HG03565 (cell line): Measurements from ENCODE around the gene ZNF579.
"Not testable (repeated sequence)": the region's sequence is repeated elsewhere in the genome, so short reads cannot be mapped to it uniquely, and the experiment has no call there.

Experiments used
- ATAC-seq: cut with Tn5 transposase; IDR thresholded peaks from one replicate; pipeline ENCODE4 v1.9.1; 2021; ENCODE audit warnings: mild to moderate bottlenecking, moderate library complexity; ENCODE audit not compliant: unreplicated experiment

ZNF579 gene

DNA sequence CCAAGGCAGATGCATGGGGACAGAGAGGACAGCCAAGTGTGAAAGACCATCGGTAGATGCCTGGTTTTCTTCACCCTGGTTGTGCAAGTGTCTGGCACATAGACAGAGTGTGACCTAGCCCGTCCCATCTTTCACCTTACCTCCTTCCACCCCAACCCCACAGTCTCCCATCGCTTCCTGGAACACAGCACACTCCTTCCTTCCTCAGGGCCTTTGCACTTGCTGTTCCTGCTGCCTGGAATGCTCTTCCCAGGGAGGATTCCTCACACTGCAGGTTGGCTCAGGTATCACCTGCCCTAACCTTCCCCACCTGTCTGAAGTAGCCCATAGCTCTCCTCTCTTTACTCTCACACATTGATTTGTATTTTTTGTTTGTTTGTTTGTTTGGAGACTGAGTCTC is 15.7 kb upstream of the ZNF579 start:
- ATAC-seq = no peak

DNA sequence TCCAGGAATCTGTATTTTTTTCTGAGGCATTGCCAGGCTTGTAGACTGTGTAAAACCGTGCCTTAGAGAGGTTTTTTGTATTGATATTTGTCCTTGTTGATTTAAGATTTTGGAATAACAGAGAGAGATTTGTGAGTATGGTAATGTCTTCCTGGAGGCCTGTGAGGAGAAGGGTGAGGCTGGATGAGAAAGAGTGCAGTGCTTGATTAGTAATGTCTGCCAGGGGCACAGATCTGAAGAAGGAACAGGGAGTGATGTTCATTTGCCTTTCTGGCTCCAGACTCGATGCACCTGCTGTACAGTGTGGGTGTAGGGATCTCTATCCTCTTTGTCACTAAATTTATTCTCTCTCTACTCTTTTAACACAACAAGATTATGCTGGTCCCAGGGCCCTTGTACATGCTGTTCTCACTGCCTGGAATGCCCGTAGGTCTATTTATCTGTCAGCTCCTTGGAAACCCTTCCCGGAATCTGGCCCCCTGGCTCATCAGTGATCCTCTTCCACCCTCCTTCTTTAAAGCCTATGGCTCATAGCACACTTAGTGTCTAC is 14.4 kb upstream of the ZNF579 start:
- no peak for ATAC-seq

DNA sequence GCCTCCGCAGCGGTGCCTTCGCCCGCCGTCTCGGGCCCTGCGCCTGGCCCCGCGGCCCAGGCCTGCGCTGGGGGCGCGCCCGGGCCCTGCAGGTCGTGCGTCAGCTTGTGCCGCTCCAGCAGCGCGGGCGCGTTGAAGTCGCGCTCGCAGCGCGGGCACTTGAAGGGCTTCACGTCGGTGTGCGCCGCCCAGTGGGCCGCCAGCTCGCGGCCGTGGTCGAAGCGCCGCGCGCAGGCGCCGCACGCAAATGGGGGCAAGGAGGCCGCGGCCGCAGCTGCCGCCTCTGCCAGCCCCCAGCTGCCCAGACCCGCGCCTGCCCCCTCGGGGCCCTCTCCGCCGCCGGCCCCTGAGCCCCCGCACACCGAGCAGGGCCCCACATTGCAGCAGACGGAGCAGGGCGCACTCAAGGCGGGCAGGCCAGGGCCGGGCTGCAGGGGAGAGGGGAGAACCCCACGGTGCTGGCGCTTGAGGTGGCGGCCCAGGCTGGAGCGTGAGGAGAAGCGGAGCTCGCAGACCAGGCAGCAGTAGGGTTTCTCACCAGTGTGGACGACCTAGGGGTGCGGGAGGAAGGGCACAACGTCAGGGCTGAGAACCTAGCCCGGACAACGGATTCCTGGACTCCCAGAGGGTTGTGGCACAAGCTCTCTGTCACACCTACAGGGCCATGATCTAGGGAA is 12.6 kb upstream of the ZNF579 start:
- no peak for ATAC-seq

DNA sequence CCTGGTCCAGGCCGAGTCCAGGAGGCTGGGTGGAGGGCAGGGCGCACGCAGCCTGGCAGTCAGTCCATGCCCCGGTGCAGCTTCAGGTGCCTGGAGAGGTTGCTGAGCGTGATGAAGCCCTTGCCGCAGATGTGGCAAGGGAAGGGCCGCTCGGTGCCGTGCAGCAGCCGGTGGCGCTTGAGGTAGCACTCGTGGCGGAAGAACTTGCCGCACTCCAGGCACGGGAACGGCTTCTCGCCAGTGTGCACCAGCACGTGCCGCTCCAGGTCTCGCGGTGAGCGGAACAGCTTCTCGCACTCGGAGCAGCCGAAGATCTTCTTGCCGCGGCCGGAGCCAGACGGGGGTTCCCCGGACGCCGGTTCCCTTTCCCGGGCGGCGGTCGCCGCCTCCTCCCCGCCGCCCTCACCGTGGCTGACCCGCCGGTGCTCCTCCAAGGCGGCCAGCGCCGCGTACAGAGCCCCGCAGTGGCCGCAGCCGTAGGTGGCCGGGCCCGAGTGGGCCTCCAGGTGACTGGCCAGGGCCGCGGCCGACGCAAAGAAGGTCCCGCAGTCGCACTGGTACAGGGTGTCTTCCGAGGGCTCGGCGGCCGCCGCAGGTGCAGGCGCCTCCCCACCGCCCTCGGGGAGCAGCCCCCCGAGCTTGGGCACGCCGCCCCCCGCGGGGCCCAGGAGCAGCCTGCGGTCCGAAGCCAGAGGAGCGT is 11.9 kb upstream of the ZNF579 start:
- ATAC-seq = no peak

DNA sequence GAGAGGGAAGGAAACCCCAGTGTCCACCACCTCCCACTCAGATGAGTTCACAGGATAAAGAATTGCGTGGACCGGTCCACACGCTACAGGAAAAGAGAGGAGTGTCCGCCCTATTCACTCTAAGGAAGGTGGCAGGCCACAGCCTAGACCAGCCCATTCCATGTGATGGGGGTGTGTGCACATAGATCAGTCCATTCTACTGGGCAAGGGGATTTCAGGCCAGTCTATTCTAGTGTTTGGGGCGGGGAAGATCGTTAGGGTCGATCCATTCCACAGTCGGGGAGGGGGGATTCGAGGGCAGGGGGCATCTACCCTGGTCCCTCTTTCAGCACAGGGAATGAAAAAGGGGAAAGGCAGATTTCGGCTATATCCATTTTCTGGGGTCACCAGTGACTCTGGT is 10.9 kb upstream of the ZNF579 start:
- ATAC-seq = no peak

DNA sequence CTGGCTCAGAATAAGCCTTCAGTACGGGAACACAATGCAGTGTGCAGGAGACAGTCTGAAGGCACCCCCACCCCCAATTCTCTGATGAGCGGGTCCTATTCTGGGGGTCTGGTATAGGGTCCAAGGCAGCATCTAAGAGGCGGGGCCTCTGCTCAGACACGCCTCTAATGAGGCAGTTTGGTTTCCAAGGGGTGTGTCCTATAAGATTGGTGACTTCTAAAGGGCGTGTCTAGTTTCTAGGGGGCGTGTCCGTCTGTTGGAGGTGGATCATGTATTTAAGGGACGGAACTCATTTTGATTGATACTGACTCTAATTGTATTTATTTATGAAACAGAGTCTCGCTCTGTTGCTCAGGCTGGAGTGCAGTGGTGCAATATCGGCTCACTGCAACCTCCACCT is 10.0 kb upstream of the ZNF579 start:
- ATAC-seq = no peak

DNA sequence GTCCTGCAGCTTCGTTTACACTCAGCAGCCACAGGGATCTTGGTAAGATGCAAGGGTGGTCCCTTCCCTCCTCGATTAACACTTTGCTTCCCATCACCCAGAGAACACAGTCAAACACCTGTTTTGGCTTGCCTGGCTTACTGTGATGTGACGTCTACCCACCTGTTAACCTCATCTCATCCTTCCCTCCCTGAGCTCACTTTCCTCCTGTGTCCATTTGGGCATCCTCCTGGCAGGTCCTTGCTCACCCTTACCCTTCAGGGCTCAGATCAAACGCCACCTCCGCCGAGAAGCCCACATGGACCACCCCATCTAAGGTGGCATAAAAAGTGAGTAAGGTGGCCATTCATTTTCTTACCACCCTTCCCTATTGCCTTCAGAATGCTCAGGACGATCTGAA is 9.5 kb upstream of the ZNF579 start:
- ATAC-seq = no peak

DNA sequence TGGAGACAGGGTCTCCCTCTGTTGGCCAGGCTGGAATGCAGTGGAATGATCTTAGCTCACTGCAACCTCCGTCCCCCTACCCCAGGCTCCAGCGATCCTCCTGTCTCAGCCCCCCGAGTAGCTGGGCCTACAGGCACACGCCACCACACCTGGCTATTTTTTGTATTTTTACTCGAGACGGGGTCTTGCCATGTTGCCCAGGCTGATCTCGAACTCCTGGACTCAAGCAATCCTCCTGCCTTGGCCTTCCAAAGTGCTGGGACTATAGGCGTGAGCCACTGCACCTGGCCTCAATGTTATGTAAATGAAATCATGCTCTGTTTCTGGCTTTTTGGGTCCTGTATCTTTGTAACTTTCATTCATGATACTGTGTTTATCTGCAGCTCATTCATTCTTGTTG is 8.1 kb upstream of the ZNF579 start:
- no peak for ATAC-seq

DNA sequence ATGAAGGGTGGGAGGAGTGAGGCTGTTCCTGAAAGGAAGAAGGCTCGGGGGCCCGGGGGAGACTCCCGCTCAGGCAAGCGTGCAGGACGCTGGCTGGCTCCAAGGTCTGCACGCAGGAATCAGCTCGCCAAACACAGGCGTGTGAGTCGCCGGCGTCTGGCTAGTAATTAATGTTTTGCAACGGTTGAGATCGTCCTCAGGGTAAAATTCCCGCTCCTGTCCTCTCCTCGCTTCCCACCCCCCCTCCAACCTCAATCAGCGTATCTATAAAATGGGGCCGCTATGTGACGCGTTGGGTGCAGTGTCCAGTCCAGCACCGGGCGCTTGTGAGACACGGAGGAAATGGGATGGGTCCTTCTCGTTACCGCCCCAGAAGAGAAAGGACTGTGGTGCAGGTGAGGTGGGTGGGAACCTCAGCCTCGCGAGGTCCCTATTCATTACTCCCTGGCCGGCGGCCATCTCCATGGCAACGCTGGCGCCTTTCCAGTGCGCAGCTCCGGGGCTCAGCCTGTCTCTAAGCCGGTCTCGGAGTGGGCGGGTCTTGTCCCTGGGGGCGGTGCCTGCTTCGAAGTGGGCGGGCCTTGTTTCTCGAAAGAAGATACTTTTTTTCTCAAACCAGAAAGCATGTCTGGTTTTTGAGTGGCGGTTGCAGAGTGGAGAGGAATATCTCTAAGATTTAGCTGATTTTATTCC is 6.5 kb upstream of the ZNF579 start:
- peak; percentile 97 for ATAC-seq

DNA sequence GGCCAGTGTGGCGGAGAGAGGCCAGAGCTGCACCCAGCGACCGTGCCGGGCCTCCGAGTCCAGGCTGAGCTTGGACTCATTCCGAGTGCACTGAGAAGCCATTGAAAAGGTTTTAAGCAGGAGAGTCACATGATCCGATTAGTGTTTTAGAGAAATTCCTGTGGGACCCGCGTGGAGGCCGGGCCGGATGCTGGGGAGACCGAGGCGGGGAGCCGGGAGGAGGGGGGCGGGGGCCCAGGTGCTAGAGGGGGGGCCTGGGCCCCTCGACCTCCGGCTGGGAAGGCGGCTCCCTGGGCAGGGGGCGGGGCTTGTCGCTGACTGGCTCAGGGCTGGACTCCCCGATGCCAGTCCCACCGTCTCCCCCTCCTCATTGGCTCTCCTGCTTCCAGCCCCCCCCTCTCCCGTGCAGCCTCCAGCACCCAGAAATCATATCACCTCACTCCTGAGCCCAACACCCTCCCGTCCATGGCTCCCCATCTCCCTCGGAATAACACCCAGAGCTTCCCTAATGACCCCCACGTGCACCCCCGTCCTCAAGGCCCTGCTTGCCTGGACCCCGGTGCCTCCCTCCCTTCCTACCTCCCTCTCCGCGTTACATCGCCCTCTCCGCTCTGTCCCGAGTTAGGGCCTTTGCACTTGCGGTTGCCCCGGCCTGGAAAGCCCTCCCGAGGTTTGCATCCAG is 5.2 kb upstream of the ZNF579 start:
- no peak for ATAC-seq

DNA sequence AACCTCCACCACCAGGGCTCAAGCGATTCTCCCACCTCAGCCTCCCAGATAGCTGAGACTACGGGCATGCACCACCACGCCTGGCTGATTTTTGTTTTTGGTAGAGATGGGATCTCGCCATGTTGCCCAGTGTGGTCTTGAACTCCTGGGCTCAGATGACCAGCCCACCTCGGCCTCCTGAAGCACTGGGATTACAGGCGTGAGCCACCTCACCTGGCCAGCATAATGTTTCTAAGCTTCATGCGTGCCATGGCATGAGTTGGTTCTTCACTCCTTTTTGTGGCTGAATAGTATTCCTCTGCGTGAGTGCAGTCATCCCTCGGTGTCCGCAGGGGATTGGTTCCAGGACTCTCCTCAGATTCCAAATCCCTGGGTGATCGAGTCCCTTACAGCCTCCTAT is 4.2 kb upstream of the ZNF579 start:
- ATAC-seq = no peak

DNA sequence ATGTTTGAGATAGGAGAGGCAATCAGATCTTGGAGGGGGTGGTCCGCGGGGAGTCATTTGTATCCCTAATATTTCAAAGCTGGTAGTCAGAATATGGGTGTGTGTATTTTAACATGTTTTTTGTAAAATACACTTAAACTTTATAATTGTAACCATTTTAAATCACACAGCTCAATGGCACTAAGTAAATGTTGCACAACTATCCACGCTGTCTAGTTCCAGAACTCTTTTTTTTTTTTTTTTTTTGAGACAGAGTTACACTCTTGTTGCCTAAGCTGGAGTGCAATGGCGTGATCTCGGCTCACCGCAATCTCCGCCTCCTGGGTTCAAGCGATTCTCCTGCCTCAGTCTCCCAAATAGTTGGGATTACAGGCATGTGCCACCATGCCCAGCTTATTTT is 3.2 kb upstream of the ZNF579 start:
- ATAC-seq = not testable (repeated sequence)

DNA sequence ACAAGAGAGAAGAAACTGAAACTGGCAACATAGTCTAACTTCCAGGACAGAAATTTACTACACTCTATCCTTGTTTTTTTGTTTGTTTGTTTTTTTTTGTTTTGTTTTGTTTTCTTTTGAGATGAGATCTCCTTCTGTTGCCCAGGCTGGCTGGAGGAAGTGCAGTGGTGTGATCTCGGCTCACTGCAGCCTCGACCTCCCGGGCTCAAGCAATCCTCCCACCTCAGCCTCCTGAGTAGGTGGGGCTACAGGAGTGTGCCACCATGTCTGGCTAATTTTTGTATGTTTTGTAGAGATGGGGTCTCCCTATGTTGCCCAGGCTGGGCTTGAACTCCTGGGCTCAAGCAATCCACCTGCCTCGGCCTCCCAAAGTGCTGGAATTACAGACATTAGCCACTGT is 1.6 kb upstream of the ZNF579 start:
- ATAC-seq = not testable (repeated sequence)

DNA sequence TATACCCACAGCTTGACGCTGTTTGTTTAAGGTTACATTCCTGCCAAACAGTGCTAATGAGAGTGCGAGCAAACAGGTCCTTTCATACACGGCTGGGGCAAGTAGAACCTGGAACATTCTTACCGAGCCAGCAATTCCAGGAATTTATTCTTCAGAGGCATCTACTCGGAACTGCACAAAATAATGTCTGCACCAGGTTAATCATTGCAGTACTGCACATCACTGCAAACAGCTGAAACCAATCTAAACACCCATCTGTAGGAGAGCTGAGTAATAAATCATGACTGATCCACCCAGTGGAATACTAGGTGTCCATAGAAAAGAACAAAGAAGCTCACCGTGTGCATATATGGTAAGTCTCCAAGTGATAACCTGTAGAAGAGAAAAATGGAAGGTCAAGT is 1.2 kb upstream of the ZNF579 start:
- ATAC-seq = no peak

DNA sequence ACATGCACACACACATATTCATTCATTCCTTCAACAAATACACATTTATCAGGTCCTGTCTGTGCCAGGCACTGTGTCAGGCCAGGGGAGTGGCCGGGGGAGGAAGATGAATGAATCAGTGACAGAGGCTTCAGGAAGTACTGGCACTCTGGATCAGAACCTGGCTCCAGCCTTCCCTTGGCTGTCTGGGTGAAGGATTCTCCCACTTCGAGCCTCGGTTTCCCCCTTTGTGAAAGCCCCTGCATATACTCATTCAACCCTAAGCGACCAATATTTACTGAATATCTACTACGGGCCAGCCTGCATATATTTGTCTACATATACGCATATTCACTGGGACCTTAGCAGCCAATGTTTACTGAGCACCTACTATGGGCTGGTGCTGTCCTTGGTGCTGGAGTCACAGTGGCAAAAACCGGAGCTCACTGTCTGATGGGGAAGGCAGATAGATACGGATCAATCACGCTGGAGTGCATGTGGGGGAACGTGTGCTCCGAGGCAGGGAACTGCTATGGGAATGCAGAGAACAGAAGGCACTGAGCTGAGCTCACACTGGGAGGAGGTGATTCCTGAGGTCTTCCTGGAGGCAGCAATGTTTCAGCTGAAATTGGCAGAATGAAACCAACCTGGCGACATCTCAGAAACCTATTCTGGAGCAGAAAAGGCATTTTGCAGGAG is 636 bp upstream of the ZNF579 start:
- ATAC-seq = no peak

DNA sequence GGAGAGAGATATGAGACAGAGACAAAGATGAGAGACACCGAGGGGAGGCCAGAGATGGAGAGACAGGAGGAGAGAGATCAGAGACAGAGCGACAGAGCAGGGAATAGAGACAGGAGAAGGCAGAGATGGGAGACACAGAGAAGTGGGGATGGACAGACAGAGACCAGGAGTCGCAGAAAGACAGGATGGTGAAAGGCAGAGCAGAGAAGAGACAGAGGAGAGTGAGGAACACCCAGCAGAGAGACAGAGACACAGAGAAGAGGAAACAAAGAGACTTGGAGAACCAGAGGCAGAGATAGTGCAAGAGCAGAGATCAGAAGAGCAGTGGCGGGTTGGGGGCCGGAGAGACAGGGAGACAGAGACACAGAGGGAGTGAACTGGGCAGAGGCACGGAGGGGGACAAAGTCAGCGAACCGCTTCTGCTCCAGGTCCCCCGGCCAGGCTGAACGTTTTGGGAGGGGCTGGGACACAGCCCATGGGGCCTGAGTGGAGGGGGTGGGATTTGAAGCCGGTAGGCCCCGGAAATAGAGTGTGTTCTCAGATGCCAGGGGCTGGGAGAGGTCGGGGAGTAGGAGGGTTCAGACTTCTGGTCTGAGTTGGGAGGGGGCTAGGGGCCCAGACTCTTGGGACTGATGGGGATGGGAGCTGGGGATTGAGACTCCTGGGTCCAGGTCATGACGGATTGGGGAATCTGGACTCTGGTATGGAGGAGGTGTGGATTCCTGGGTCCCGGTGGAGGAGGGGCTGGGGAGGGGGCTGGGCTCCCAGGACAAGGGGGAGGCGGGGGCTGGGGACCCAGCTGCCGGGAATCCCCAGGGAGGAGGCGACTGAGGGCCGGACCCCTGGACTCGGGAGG is 654 bp downstream of the ZNF579 start:
- ATAC-seq = no peak

DNA sequence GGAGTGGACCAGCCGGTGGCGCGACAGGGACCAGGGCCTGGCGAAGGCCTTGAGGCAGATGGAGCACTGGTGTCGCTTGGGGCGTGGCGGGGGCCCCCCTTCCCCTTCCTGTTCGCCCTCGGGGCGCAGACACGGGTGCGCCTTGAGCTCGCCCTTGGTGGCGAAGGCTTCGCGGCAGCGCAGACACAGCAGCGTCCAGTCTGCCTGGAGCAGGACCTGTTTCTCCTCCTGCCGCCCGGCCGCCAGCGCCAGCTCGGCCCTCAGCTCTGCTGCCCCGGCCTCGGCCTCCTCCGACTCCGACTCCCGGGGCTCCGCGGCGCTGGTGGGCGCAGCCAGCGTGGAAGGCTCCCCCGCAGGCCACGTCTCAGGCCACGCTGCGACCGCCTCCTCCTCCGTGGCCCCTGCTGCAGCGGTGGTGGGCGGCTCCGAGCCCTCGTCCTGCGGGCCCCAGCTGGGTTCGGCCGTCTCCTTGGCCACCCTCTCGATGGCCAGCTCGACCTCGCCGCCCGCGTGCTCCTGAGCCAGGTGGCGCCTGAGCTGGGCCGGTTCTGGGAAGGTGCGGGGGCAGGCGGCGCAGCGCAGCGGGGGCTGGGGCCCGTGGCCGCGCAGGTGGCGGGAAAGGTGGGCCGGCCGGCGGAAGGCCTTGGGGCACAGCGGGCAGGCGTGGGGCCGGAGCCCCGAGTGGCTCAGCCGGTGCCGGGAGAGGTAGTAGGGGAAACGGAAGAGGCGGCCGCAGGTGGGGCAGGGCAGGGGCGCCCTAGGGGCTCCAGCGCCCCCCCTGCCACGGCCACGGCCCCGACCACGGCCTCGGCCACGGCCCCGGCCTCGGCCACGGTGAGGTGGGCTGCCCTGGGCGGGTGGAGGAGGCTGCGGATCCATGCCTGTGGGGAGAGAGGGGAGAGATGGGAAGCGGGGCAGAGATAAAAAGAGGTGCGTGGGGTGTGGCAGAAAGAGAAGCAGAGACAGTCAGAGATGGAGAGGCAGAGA is 1.6 kb downstream of the ZNF579 start:
- ATAC-seq = no peak

DNA sequence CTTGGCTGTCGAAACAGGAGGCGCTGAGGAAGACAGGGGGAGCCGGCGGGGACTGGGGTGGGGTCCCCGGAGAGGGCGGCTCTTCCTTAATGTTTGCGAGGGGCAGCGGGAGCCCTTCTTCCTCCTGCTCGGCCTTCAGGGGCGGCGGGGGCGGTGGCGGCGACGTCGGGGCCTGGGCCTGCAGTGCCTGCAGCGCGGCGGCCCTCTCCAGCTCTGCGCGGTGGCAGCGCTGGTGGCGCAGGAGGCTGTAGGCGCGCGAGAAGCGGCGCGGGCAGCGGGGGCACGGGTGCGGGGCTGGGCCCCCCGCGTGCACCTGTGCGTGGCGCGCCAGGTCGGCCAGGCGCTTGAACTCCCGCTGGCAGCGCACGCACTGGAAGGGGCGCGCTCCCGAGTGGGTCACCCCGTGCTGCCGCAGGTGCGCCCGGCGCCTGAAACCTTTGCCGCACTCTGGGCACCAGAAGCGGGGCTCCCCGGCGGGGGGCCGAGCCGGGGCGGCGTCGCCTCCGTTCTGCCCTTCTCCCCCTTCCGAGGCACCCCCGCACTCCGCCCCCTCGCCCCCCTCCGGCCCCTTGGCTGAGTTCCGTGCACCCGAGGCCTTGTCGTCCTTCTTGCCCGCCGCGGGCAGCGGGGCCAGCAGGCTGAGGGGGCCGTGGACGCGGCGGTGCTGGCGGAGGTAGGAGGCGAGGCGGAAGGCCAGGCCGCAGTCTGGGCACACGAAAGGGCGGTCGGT is 2.5 kb downstream of the ZNF579 start:
- ATAC-seq = no peak
